ENCODE results near the gene UTP11. TPM values are rescaled to one million over a fixed set of nuclear protein-coding genes. Genes with fewer than 3 reads are reported as not detected.
"Not testable (repeated sequence)": the region's sequence is repeated elsewhere in the genome, so short reads cannot be mapped to it uniquely, and the experiment has no call there.

The UTP11 gene
- total and polyA plus RNA-seq, 2 donors: 43.5 to 45.4 TPM

DNA sequence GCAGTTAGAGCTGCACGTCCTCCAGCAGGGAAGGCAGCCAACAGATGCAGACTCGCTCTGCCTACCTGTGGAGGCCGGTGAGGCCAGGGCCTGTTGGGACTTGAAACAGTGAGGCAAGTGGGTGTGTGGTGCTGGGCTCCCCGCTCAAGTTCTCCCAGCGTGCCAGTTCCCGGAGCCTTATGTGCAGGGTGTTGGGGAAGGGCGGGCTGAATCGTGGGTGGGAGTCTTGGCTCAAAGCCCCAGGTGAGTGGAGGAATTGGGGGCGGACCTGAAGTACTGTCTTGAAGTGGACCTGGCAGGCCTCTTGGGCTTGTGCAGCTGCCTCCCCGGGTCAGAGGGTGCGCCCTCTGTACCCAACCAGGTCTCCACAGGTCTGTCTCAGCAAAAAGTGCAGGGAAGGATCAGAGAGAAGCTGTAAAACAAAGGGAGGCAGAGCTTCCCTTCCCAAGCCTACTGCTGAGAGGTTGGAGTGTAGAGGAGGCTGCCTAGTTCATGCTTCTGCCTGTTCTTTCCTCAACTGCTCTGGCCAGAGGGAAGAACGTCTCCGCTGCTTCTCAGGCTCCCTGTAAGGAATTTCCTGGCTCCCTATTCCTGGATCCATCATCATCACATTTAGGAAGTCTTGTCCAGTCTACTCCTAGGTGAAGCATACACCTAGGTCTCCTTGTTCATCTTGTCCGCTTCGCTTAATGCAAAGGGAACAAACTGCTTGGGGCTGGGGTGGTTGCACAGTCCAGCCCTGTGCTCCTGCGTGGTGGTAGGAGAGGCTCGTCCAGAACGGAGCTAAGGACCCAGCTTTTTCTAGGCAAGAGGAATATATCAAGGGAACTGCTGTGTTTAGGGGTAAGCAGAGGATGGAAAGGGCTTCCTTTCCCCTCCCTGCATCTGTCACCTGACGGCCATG is 14.9 kb downstream of the UTP11 start:
- peak; percentile 75 for DNase-seq (ENCODE audit: extremely low spot score)
- H3K4me1 ChIP-seq (ENCODE audit: insufficient read depth): no peaks in the 10 kb centered on the region

GRCh38 chr1:38028105-38028591 is 15.6 kb downstream of the UTP11 start:
- WGBS: 59% methylated on average over 3 of the region's 3 CpGs
- Histone ChIP-seq H3K4me3 (ENCODE audit: low read depth, low read length) (no peak overlapping the region), H3K4me1 (ENCODE audit: insufficient read depth) (no peaks in the 10 kb centered on the region), H3K27ac (ENCODE audit: low read depth) (peak overlapping the region; percentile 49), H3K36me3 (ENCODE audit: insufficient read depth) (no peaks in the 10 kb centered on the region)
- DNase-seq (ENCODE audit: extremely low spot score): no peak

More for the DNA sequence above, 14.9 kb downstream of the UTP11 start:
- H3K36me3 ChIP-seq (ENCODE audit: insufficient read depth): peaks cover 2% of the 10 kb centered on the region
- no peak overlapping the region for H3K27ac ChIP-seq (ENCODE audit: low read depth)
- H3K4me3 ChIP-seq (ENCODE audit: low read depth, low read length): no peak overlapping the region
- WGBS: 74% methylated on average over 19 of the region's 19 CpGs

GRCh38 chr1:38028671-38029070 is 16.1 kb downstream of the UTP11 start:
- 60% methylated on average over 2 of the region's 2 CpGs for WGBS
- H3K36me3 ChIP-seq (ENCODE audit: insufficient read depth): no peaks in the 10 kb centered on the region
- no peaks in the 10 kb centered on the region for H3K4me1 ChIP-seq (ENCODE audit: insufficient read depth)
- no peak for DNase-seq (ENCODE audit: extremely low spot score)
- H3K27ac ChIP-seq (ENCODE audit: low read depth): peak overlapping the region; percentile 49
- no peak overlapping the region for H3K4me3 ChIP-seq (ENCODE audit: low read depth, low read length)

- 17% methylated on average over 23 of the region's 23 CpGs for WGBS
- H3K36me3 ChIP-seq (ENCODE audit: insufficient read depth): no peaks in the 10 kb centered on the region
- H3K4me3 ChIP-seq (ENCODE audit: low read depth, low read length): no peak overlapping the region
Observed at GRCh38 chr1:38029081-38029681, 16.6 kb downstream of the UTP11 start.

GRCh38 chr1:38029685-38030511 is 17.4 kb downstream of the UTP11 start:
- DNase-seq (ENCODE audit: extremely low spot score): no peak
- no peak overlapping the region for H3K4me3 ChIP-seq (ENCODE audit: low read depth, low read length)
- no peaks in the 10 kb centered on the region for H3K4me1 ChIP-seq (ENCODE audit: insufficient read depth)
- H3K27ac ChIP-seq (ENCODE audit: low read depth): peak overlapping the region; percentile 69
- 15% methylated on average over 12 of the region's 12 CpGs for WGBS
- H3K36me3 ChIP-seq (ENCODE audit: insufficient read depth): no peaks in the 10 kb centered on the region

More at GRCh38 chr1:38029081-38029681, 16.6 kb downstream of the UTP11 start:
- H3K4me1 ChIP-seq (ENCODE audit: insufficient read depth): no peaks in the 10 kb centered on the region
- DNase-seq (ENCODE audit: extremely low spot score): no peak
- H3K27ac ChIP-seq (ENCODE audit: low read depth): peak overlapping the region; percentile 69

DNA sequence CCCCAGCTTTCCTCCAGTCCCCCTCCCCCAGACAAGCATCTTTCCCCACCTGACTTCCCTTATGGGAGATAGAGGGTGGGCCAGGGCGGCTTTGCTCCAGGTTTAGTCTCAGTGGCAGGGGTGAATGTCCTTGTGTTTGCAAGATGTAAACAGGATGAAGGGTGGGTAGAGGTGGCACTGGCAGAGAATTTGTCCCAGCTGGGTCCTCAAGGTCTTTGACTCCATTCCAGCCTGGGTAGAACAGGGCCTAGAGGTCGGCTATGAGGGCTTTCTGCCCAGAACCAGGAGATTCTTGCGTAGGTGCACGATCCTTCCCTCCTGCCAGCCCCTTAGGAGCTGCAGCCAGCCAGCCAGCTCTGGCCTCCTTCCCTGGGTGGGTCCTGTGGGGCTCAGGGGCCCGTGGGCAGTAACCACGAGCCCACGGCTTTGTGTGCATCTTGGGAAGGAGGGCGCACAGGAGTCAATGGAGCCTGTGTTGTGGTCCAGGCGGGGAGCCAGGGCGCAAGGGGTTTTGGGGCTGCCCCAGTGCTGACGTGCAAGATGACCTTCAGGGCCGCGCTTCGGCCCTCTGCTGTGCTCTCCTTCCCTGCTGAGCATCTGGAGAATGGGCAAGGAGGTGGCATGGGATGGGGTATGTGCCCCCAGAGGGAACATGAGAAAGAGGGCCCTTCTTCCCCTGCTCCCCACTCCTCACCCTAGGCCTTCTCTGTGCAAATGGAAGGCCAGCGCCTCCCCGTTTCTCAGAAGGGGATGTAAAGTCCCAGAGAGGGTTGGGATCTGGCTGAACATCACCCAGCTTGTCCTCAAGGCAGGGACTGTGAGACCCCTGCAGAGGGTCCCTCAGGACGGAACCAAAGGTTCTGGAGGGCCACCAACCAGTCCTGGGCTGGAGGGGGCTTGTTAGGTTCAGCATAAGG is 18.3 kb downstream of the UTP11 start:
- H3K4me1 ChIP-seq (ENCODE audit: insufficient read depth): no peaks in the 10 kb centered on the region
- H3K27ac ChIP-seq (ENCODE audit: low read depth): peak overlapping the region; percentile 48
- WGBS: 72% methylated on average over 17 of the region's 17 CpGs

DNA sequence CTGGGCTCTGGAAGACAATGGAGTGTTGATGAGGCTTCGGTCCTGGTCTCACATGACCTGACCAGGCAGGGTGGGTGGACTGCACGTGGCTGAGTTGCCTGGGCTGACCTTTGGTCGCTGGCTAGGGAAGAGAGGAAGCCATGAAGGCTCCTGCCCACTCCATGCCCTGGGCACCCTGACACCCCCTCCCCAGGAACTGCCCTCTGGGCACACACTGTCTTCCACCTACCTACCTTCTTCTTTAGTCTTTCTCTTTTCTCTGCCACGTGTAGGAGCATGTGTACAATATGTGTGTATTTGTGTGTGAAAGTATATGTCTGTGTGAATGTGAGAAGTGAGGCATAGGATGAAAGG is 19.0 kb downstream of the UTP11 start:
- H3K36me3 ChIP-seq (ENCODE audit: insufficient read depth): no peaks in the 10 kb centered on the region
- H3K4me1 ChIP-seq (ENCODE audit: insufficient read depth): no peaks in the 10 kb centered on the region
- H3K4me3 ChIP-seq (ENCODE audit: low read depth, low read length): no peak overlapping the region
- H3K27ac ChIP-seq (ENCODE audit: low read depth): peak overlapping the region; percentile 3
- 65% methylated on average over 4 of the region's 4 CpGs for WGBS
- DNase-seq (ENCODE audit: extremely low spot score): no peak

More for the DNA sequence above, 18.3 kb downstream of the UTP11 start:
- no peak overlapping the region for H3K4me3 ChIP-seq (ENCODE audit: low read depth, low read length)
- no peaks in the 10 kb centered on the region for H3K36me3 ChIP-seq (ENCODE audit: insufficient read depth)
- no peak for DNase-seq (ENCODE audit: extremely low spot score)

GRCh38 chr1:38032992-38033391 is 20.5 kb downstream of the UTP11 start:
- H3K36me3 ChIP-seq (ENCODE audit: insufficient read depth); H3K4me1 ChIP-seq (ENCODE audit: insufficient read depth); DNase-seq (ENCODE audit: extremely low spot score); H3K4me3 ChIP-seq (ENCODE audit: low read depth, low read length); H3K27ac ChIP-seq (ENCODE audit: low read depth): not testable (repeated sequence)
- WGBS: 97% methylated on average over 2 of the region's 2 CpGs

DNA sequence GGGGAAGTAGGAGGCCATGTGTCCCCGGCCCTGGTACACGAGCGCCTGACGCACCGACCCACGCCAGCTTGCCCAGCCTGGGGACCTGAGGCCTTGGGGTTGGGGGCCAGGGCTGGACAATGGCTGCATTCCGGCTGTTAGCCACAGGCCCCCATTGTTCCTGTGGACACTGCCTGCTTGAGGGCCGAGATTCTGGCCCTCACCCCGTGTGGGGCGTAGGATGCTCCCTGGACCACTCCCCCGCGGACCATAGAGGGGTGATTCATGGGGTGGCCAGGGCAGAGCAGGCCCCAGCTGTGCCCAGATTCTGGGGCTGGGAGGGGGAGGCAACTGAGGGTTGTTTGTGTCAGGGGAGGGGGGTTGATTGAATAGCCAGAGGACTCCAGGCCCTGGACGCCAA is 22.3 kb downstream of the UTP11 start:
- 89% methylated on average over 13 of the region's 13 CpGs for WGBS
- no peak overlapping the region for H3K27ac ChIP-seq (ENCODE audit: low read depth)

GRCh38 chr1:38037221-38037939 is 24.8 kb downstream of the UTP11 start:
- Histone ChIP-seq H3K27ac (ENCODE audit: low read depth) (no peak overlapping the region), H3K36me3 (ENCODE audit: insufficient read depth) (no peaks in the 10 kb centered on the region), H3K4me3 (ENCODE audit: low read depth, low read length) (no peak overlapping the region), H3K4me1 (ENCODE audit: insufficient read depth) (no peaks in the 10 kb centered on the region)
- 35% methylated on average over 5 of the region's 5 CpGs for WGBS
- no peak for DNase-seq (ENCODE audit: extremely low spot score)

More for the DNA sequence above, 22.3 kb downstream of the UTP11 start:
- Histone ChIP-seq H3K4me1 (ENCODE audit: insufficient read depth) (no peaks in the 10 kb centered on the region), H3K4me3 (ENCODE audit: low read depth, low read length) (no peak overlapping the region), H3K36me3 (ENCODE audit: insufficient read depth) (no peaks in the 10 kb centered on the region)
- DNase-seq (ENCODE audit: extremely low spot score): no peak

DNA sequence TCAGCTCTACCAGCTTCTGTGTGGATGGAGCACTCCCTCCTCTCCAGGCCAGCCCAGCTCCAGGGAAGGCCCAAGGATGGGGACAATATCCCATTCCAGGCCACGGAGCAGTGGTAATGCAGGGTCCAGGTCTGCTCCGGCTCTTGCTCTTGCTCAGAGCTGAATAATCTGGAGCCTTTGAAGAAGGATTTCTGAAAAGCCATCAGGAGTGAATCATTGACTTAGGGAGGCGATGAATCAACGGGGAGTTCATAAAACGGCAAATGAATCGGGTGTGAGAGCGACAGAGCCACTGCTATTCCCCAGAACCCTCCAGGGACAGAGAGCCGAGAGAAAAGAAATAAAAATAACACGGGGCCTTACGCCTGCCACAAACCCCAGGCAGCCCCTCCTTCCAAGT is 26.3 kb downstream of the UTP11 start:
- DNase-seq (ENCODE audit: extremely low spot score): no peak
- Histone ChIP-seq H3K27ac (ENCODE audit: low read depth) (no peak overlapping the region), H3K4me1 (ENCODE audit: insufficient read depth) (no peaks in the 10 kb centered on the region), H3K36me3 (ENCODE audit: insufficient read depth) (no peaks in the 10 kb centered on the region), H3K4me3 (ENCODE audit: low read depth, low read length) (no peak overlapping the region)
- 71% methylated on average over 10 of the region's 10 CpGs for WGBS
